HG02571 (cell line): ENCODE measurements around the gene NEDD4.
"Not testable (repeated sequence)": the region's sequence is repeated elsewhere in the genome, so short reads cannot be mapped to it uniquely, and the experiment has no call there.

ENCODE experiments used
- ATAC-seq: cut with Tn5 transposase; IDR thresholded peaks from one replicate; pipeline ENCODE4 v1.9.1; 2021; ENCODE audit warnings: mild to moderate bottlenecking, moderate library complexity; ENCODE audit not compliant: unreplicated experiment

The NEDD4 gene

GRCh38 chr15:55835866-55836265, 157.5 kb downstream of the NEDD4 start:
- no peak for ATAC-seq

DNA sequence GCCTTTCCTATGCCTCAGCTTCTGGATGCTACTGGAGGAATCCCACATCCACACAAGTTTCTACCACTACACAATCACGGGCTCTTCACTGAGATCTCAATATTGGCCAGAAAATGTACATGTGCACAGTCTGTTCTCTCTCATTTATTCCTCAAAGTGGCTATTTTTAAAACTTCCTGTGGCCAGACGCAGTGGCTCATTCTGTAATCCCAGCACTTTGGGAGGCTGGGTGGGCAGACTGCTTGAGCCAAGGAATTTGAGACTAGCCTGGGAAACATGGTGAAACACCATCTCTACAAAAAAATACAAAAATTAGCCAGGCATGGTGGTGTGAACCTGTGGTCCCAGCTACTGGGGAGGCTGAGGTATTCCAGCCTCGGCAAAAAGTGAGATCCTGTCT, 159.1 kb downstream of the NEDD4 start:
- no peak for ATAC-seq

- no peak for ATAC-seq
Observed at GRCh38 chr15:55829826-55830225, 163.6 kb downstream of the NEDD4 start.

GRCh38 chr15:55827955-55828354, 165.5 kb downstream of the NEDD4 start:
- ATAC-seq = no peak

DNA sequence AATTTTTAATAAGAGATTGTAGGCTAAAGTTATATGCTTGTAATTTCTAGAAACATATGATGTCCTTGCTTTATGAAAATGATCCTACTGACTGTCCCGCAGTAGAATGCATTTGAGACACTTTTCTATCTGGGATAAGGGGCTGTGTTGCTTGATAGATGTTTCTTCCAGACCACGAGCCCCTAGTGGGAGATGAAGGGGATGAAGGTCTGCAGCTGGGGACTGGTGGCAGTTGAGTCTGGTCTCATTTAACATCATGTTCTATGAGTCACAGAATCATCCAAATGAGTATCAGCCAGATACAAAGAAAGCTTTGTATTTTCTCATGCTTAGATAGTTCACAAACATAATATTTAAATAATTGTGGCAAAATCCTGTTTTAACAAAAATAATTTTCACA, 166.2 kb downstream of the NEDD4 start:
- ATAC-seq = no peak

DNA sequence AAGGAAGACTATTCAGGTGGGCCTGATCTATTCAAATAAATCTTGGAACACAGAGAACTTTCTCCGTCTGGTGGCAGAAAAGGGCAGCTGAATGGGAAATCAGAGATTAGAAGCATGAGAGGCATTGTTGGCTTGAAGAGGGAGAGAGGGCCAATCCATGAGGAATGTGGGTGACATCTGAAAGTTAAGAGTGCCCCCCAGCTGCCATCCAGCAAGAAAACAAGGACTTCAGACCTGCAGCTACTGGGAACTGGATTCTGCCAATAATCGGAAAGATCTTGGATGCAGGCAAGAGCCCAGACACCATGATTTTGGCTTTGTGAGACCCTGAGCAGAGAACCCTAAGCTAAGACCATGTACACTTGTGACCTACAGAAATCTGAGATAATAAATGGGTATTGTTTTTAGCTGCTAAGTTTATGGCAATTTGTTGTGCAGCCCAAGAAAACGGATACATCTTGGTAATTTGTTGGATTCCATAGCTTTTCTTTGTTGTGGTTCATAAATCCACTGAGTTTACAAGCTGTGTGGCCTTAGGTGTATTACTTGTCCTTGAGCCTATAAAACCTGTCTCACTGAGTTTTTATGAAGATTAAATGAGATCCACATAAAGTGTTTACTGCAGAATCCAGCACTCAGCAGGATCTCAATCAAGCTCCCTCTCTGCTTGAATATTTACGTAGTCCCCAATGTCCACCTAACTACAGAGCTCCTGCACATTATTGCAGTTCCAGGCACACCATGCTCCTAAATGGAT, 168.4 kb downstream of the NEDD4 start:
- no peak for ATAC-seq

GRCh38 chr15:55823699-55824340, 169.6 kb downstream of the NEDD4 start:
- no peak for ATAC-seq

GRCh38 chr15:55823191-55823670, 170.2 kb downstream of the NEDD4 start:
- ATAC-seq = no peak

DNA sequence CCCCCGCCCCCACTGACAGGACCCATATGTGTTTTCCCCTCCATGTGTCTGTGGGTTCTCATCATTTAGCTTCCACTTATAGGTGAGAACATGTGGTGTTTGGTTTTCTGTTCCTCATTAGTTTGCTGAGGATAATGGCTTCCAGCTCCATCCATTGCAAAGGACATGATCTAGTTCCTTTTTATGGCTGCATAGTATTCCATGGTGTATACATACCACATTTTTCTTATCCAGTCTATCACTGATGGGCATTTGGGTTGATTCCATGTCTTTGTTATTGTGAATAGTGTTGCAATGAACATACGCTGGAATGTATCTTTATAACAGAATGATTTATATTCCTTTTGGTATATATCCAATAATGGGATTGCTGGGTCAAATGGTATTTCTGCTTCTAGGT, 171.7 kb downstream of the NEDD4 start:
- not testable (repeated sequence) for ATAC-seq

DNA sequence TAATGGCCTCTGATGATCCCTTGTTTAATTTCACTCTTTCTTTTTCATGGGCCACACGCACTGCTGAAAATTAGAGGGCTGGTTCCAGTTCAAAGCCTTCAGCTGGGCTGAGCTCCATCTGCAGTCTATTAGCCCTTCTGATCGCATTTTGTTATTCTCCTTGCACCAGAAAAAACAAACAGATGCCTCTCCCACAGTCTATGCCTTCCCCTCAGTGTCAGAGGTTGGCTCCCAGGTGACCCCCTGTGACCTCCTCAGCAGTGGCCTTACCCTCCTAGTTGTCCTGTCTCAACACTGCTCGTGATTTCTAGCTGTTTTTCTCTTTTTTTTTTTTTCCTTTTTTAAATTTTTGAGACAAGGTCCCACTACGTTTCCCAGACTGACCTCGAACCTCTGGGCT, 173.4 kb downstream of the NEDD4 start:
- no peak for ATAC-seq

DNA sequence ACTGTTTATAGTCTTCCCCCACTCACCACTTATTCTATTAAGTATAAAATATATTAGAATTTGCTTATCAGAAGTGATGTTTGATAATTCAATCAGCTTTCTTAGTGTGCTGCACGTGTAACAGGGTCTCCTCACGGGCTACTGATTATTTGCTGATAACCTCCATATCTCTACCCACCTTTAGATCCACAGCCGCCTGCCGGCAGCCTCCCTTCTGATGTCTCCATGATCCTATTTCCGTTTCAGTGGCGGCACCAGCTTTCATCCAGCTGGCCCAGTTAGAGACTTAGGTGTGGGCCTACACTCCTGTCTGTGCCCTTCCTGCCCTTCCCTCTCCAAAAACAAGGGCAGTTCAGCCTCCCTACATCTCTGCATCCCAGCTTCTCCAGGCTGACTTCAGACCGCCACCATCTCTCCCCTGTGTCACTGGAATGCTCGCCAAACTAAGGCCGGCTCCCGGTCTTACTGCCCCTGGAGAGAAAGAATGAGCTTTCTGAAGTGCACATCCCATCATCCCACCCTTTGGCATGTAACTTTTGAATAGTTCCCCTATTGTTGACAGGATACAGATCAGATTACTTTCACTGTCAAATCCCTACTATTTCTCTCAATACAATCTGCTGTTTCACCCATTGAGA, 173.9 kb downstream of the NEDD4 start:
- ATAC-seq = no peak

DNA sequence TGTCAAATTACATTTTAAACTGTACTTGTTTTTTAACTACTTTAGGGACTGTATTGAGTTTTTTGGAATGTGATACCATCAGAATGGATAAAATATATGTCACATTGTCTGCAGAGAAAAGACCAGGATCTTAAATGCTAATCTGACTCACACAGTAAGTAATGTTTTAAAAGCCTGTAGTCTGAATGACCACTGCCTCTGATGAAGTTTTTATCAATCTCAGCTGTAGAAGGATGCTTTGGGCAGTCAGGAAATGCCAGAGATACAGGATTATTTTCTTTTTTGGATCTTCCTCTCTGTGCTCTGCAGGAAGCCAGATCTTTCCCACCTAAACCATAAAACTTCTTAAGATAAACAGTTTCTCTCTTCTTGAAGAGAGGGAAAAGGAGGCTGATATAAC, 177.4 kb downstream of the NEDD4 start:
- ATAC-seq = no peak

DNA sequence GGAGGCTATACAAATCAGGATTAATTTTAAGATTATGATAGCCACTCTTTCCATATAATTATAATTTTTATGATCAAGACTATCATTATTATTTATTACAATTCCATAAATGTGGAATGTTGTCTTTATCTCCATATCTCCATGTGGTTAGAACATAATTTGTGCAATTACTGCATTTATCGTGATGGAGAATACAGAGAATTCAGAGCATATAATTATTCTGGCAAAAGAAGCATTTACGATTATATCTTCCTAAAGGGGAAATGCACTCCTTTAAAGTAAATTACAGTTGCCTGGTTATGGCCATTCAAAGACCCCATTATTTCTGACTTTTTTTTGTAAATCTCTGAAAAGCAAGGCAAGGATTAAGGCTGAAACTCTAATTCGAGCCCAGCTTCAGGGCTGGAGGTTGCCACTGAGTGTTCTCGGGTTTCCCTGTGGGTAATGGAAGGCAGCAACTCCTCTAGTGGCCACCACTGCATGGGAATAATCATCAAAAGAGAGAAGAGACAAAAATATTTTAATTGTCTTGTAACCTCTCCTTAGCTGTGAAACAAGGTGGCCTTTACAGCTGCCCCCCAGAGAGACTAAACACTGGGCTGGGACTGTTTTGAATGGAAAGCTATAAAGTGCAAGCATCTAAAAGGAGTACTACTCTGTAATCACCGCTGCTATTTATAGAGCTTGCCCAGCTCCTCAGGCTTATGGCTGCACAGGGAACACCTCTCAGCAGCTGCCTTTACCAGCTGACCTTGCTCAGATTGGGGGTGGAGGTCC, 190.6 kb downstream of the NEDD4 start:
- no peak for ATAC-seq

DNA sequence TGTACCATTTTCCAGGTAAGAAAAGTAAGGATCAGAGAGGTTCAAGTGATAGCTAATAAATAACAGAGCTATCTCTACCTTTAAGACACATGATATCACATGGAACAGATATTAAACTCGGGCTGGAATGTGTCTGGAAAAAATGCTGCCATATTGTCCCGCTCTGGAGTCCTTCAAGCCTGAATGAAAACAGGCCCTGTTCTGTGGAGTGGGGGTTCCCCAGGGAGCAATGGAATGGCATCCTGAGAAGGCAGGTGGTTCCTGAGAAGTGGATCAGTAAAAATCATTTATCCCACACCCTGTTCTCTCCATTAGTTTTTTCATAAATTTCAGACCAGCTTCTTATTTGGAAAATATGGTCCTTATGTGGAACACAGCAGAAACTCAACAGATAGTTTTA, 193.2 kb downstream of the NEDD4 start:
- ATAC-seq = no peak

DNA sequence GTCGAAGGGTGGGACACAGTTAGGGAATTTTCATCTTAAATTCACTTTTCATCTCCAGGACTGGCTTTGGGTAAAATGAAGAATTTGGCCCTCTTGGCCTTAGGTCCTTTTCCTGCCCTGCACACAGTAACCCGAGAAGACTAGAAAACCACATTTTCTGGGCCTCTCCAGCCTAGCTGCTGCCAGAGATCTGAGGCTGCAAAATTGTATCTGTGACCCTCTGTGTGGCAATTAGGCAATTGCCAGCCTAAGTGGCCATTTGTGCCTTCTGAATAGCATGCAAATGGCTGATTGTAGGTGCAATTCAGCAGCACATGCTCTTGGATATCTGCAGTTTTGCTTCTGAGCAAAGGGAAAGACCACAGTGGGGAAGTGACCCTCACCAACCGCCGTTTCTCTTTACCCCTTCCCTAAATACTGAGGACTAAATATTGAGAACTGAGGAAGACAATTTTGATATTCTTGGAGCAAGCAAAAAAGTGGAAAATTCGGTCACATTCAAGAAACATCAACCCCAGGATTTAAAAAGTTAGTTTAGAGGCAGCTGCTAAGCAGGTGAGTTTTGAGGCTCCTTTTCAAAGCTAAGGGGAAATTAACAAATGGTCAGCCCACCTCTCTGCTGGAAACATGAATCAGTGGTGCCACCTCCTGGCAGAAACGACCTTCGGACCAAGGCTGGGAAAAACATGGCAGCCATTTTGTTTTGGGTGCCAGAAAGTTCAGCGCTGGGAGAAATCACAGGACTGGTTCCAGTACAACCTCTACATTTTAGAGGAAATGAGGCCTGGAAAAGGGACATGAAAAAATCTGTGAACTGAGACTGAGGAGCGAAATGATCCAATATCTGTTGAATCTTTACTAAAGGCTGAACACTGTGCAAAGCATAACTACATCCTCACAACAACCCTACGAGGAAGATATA, 193.9 kb downstream of the NEDD4 start:
- ATAC-seq = no peak

DNA sequence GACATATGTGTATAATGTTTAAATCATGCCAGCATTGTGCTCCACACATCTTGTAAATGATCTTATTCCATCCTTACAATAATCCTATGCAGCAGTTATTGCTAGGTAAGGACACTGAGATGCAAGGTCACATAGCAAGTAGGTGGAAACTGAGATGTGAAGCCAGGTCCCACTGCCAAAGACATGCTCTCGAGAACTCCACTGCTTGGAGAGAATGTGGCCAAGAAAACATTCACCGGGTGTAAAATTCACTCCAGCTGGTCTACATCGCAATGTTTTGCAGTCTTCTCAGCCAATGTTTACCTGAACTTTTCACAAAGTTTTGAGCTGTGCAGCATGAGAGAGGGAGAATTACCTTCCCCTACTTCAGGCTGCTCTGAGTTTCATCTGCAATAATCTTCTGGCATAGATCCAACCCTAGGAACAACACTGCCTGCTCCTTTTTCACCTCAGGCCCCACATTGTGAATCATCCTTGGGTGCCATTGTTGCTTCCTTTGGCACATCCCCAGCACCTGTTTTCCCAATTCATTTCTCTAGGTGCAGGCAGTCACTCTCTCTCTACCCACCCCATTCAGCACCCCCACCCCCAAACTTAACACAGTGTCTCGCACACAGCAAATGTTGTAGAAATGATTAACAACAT, 197.0 kb downstream of the NEDD4 start:
- ATAC-seq = no peak

DNA sequence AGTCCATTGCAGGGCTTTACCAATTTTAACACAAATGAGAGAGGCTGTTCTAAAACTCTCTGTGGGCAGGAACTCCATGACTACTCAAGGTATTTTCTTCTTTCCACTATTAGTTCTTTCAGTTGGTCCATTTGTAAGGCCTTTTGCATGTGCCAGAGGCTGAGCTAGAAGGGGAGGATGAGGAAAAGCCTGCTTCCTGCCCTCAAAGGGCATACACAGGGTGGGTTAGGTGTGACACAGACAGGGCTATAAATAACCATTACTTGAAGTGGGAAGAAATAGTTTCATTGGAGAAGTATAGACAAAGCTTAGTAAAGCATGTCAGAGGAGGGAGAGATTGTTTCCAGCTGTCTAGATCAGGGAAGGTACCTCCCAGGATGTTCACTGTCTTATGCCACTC, 198.4 kb downstream of the NEDD4 start:
- no peak for ATAC-seq

DNA sequence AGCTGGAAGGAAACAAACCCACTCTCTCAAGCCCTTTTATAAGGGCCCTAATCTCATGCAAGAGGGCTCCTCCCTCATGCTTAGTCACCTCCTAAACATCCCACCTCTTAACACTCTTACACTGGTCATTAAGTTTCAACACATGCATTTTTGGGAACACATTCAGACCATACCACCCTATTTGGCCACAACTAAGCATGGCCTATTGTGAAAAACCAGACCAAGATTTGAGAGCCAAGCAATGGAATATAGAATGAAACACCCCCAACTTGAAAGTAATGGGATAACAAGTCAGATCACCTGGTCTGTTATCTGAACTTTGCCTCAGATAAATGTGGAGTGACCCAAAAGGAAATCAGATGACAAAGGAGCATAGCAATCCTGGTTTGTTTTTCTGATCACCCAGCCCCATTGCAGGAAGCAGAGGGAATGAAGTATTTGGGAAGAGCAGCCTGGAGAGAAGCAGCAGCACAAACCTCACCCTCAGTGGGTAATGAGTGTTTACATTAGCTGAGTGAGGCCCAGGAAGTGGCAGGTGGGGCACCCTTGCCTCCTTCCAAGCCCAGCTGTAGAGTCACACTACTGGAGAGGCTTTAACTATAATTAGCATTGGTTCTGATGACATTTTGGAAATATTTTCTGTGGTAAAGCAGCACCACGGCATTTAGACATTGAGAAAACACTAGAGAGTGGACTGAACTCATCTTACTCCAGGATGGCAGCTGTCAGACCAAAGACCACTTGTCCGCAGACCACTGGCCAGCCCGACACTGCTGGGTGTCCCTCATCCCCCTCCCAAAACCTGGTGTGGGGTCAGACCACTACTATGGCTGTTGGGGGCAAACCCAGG, 201.6 kb downstream of the NEDD4 start:
- ATAC-seq = no peak
